ENCODE measurements around the gene LRRC14B.
"Not testable (repeated sequence)": the region's sequence is repeated elsewhere in the genome, so short reads cannot be mapped to it uniquely, and the experiment has no call there.

The LRRC14B gene

DNA sequence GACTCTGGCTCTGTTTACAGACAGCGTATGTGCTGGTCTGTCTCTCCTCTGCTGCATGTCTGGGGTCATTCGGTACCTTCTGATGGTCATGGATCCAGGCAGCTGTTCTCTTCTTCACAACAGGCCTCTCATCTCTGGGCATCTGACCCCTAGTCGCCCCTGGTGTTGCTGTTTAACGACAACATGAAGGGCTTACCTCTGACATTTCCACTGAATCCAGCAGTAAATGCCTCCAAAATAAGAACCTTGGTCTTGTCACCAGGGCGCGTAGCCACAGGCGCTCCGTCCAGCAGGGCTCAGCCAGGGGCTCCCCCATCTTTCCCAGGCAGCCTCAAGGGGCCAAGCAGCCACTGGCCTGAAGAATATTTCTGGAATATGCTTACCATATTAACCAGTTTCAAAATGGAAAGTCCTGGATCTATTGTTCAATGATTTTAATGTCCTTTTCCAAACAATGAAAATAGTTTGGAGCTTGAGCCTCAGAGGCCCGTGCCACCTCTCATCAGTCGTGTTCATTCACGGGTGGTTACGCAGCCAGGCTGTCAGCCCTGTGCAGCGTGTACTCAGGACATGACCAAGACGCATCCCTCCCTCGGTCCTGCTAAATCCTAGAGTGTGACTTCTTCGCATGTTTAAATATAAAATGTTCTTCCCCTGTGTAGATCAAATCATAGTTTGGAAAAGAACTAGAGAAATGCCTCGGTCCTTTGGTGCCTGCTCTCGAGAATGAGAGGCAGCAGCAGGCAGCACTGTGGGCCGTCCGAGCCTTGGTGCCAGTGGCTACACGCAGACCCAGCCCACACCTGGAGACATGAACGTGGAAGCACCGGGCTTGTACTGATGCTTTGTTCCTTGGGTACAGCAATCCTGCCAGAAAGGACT lies 30.1 kb upstream of the LRRC14B start:
- no peak for DNase-seq

DNA sequence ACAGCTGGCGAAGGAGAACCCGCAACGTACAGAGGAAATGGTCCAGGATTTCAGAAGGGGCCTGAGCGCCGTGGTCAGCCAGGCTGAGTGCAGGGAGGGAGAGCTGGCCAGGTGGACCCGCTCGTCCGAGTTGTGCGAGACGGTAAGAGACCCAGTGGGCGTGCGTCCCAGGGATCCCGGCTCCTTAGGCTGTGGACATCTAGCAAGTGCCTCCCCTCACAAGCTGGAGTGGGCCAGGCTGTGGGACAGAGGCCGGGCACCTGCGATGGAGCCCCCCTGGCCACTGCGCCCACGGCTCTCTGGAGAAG lies 29.5 kb upstream of the LRRC14B start:
- no peak for DNase-seq

DNA sequence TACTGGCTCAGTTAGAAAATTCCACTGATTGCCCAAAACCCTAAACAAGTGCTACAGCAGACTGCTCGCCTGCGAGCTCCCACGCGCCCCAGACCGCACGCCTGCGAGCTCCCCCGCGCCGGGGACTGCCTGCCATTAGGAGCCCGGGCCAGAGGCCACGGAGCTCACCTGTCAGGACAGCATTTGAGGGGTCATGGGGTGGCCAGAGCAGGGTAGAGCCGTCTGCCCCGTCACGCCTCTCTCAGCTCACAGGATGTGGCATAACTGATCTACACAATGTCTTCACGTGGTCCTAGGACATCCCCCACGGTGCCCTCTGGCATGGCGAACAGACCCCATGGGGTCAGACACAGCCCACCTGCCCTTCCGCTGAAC lies 29.1 kb upstream of the LRRC14B start:
- DNase-seq: no peak

DNA sequence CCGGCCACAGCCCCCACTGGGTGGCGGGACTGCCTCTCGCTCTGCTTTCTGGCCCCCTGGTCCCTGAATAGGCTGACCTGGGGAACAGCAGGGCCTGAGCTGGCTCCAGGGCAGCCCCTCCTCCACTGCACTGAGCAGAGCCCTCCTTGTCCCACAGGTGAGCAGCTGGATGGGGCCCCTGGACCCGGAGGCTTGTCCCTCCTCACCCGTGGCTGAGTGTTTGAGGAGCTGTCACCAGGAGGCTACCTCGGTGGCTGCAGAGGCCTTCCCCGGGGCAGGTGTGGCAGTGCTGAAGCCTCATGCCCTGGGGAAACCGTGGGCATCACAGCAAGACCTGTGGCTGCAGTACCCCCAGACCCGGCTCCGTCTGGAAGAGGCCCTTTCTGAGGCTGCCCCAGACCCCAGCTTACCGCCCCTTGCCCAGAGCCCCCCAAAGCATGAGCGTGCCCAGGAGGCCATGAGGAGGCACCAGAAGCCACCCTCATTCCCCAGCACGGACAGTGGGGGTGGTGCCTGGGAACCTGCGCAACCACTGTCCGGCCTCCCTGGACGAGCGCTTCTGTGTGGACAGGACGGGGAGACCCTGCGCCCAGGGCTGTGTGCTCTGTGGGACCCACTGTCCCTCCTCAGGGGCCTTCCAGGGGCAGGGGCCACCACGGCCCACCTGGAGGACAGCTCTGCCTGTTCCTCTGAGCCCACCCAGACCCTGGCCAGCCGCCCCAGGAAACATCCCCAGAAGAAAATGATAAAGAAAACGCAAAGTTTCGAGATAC lies 28.5 kb upstream of the LRRC14B start:
- DNase-seq: no peak

DNA sequence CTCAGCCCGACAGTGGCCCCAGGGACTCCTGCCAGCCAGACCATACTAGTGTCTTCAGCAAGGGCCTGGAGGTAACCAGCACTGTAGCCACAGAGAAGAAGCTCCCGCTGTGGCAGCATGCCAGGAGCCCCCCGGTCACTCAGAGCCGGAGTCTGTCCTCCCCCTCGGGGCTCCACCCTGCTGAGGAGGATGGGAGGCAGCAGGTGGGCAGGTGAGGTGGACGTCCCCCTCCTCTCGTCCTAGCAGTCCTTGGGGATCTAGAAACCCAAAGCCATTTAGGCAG lies 28.0 kb upstream of the LRRC14B start:
- no peak for DNase-seq

DNA sequence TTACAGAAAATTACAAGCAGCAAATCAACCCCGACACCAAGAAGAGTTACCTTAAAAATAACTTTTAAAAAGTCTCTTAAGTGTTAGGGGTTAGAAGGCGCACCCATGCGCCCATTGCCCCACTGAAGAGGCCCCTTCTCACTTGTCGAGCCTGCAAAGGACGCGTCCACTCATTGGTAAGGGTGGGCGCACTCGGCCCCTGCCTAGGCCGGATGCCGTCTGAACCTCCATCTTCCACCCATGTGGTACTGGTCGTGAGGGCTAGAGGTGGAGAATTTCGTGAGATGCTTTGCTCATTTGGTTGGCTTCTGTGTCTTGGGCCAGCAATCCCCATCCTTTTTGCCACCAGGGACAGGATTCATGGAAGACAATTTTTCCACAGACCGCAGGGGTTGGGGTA lies 27.5 kb upstream of the LRRC14B start:
- DNase-seq: no peak

DNA sequence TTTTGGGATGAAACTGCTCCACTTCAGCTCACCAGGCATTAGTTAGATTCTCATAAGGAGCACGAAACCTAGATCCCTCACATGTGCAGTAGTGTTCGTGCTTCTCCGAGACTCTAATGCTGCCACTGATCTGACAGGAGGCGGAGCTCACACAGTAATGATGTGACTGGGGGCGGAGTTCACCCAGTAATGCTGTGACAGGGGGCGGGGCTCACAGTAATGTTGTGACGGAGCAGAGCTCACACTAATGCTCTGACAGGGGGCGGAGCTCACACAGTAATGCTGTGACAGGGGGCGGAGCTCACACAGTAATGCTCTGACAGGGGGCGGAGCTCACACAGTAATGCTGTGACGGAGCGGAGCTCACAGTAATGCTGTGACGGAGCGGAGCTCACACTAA lies 27.1 kb upstream of the LRRC14B start:
- DNase-seq: no peak

DNA sequence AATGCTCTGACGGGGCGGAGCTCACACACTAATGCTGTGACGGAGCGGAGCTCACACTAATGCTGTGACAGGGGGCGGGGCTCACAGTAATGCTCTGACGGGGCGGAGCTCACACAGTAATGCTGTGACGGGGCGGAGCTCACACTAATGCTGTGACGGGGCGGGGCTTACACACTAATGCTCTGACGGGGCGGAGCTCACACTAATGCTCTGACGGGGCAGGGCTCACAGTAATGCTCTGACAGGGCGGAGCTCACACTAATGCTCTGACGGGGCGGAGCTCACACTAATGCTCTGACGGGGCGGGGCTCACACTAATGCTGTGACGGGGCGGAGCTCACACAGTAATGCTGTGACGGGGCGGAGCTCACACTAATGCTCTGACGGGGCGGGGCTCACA lies 26.5 kb upstream of the LRRC14B start:
- DNase-seq: not testable (repeated sequence)

DNA sequence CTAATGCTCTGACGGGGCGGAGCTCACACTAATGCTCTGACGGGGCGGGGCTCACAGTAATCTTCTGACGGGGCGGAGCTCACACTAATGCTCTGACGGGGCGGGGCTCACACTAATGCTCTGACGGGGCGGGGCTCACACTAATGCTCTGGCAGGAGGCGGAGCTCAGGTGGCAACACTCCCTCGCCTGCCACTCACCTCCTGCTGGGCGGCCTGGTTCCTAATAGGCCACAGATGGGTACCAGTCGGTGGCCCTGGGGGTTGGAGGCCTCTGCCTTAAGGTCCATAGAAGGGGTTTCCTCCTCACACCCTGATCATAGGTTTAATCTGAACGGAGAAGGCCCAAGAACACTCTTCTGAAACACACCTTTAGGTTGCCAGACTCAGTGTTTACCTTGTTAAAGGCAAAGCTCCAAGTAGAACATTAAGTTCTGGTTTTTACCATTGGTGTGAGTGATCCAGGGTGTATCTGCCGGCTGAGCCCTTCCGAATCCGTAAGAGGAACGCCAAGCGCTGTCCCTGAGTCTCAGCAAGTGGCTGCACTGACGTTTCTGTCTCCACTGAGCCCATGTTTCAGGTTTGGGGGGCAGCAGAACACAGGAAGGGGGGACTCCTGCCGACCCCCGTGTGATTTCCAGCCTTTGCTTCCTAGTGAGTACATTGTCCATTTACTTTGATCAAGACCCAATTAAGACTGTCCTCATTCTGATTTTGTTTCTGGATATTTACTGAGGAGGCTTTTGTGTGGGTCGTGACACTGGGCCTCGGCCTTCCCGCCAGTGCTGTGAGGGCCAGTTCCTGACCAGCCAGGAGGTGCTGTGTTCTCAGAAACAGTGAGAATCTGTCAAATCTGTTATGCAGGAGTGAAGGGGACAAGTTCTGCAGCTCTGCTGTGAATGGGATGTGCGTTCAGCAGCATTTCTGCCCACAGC lies 24.6 kb upstream of the LRRC14B start:
- DNase-seq: no peak

DNA sequence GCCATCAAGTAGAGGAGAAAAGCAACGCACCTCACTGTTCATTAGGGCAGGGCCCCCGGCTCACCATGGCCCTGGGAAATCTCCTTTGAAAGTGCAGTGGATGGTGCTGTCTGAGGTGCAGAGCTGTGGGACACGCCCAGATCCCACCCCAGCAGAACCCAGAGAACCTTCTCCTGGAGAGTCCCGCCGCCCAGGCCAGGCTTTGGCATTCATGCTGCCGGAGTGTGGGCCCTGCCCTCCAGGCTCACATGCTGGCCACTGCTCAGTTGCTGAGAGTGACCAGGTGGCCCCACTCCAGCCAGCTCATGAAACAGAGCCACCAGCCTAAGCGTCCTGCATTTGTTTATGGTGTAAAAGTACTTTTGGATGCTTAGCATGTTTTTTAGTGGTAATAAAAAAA lies 23.8 kb upstream of the LRRC14B start:
- no peak for DNase-seq

DNA sequence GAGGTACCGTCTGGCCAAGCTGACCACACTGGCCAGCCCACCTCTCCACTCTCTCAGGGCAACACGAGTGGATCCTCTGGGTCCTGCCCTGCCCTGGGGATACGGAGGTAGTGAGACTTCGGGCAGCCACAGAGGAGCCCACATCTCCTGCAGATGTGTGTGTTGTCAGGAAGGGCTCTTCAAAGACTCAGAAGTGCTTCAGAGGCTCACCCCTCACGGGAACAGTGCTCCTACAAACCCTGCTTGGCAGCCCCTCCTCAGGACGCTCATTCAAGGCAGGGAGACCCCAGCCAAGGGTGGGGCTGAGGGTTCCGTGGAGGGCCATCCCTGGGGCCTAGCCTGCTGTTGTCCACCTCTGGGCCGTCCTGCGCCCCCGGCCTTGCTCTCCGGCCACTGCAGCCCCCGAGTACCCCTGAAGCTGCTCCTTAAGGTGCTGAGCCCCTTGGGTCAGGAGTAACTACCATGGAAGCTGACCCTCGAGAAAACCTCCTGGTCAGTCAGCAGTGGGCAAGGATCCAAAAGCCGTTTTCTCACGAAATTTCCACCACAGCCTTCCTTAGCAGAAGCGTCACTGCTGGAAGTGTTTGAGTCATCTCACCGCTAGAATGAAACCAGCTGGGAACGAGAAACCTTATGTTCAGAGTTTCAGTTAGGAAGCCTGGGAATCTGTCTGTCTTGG lies 23.2 kb upstream of the LRRC14B start:
- no peak for DNase-seq

DNA sequence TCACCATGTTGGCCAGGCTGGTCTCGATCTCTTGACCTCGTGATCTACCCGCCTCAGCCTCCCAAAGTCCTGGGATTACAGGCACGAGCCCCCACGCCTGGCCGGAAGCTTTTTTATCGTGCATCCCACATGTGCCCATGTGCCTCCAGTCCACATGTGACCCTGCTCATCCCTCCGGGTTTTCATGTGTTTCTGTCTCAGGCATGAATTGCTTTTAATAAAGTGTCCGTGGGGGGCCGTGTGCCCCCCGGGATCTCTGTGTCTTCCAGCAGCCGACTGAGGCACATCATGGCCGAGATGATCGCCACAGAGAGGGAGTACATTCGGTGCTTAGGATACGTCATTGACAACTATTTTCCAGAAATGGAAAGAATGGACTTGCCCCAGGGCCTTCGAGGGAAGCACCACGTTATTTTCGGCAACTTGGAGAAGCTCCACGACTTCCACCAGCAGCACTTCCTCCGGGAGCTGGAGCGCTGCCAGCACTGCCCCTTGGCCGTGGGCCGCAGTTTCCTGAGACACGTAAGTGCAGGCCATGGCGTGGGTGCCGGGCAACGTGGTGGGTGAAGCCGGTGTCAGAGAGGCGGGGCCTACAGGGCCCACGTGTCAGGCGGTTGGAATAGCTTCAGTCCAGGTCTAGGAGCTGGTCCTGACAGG lies 22.1 kb upstream of the LRRC14B start:
- no peak for DNase-seq

DNA sequence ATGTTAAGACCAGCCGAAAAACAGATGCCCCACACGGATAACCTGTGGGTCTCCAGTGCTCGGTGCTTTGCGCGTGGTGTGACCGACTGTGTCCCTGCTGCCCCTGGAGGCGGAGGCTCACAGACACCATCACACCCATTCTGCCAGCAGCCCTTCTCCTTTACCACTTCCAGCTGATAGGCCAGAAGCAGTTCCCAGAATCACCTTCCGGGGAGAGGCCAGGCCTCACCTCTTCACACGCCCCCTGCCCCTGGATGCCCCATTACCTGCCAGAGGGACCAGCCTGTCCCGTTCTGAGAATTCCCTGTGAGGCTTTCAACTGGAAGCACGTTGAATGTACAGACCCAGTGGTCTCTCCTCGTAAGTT lies 21.6 kb upstream of the LRRC14B start:
- no peak for DNase-seq

DNA sequence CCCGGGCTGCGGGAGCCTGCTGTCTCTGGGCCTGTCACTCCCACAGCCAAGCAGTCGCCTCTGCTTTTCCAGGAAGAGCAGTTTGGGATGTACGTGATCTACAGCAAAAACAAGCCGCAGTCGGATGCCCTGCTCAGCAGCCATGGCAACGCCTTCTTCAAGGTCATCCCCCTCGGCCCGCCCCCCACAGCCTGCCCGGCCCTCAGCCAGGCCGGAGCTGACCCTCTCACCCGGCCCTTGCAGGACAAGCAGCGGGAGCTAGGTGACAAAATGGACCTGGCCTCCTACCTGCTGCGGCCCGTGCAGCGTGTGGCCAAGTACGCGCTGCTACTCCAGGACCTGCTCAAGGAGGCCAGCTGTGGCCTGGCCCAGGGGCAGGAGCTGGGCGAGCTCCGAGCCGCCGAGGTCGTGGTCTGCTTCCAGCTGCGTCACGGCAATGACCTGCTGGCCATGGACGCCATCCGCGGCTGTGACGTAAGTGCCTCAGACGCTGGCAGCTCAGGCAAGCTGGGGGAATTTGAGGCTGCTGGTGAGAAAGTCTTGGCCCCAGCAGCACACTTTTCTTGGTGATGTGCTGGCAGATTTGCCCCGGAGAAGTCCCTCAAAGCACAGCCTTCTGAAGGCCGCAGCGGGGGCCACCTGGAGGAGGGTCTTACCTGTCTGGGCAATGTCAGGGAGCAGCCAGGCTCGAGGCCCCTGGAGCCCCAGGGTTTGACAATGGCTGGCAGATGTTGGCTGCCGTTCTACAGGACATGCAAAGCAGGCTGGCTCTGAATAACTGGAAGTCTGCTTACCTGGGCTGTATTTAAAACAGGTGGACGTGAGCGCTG lies 20.1 kb upstream of the LRRC14B start:
- DNase-seq: no peak

DNA sequence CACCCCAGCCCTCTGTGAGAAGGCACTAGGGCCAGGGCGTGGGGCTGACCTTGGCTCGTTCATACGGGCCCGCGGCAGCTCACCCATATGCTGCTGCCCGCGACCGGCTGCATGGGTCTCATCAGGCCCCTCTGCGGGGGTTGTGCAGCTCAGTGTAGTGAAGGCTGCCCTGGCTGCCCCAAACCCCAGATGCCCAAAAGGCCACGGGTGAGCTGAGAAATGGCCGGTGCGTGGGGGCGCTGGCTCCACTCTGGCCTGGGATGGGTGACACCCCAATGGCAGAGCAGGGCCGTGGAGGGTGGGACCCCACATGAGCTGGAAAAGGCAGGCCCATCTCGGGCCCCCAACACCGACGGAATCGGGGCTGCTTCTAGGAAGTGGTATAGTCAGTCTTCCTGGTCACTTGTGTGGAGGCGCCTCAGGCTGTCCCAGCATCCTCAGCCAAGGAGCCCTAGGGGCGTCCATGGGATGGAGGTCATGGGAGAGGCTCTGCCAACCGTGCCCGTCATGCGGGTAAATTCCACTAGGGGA lies 19.4 kb upstream of the LRRC14B start:
- no peak for DNase-seq

DNA sequence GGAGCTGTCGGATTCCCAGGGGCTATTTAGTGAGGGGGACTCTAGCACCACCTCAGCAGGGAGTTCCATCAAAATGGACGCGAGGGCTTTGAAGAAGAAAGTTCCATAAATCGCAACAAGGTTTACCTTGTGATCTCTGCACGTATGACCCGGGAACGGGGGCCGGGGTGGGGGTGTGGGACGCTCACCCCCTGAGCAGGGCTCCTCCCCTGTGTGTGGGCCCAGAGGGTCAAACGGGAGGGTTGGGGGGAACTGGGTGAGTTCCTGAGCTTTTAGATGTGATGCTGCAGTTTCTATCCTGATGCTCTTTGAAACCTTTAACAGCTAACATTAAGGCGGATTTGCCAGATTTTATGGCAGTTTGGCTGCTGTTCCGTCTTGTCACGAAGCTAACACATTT lies 18.9 kb upstream of the LRRC14B start:
- DNase-seq: no peak

DNA sequence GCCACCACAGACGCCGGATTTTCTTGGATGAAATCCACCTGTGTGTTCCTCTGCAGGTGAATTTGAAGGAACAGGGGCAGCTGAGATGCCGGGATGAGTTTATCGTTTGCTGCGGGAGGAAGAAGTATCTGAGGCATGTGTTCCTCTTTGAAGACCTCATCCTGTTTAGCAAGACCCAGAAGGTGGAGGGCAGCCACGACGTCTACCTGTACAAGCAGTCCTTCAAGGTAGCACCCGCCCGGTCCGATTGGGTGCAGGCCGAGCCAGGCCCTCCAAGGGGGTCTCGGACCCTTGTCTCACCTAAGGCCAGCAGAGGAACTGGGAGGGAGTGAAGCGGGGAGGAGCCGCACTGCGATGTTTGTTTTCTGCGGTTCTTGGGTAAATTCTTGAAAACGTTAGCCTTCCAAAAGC lies 18.4 kb upstream of the LRRC14B start:
- DNase-seq: no peak

DNA sequence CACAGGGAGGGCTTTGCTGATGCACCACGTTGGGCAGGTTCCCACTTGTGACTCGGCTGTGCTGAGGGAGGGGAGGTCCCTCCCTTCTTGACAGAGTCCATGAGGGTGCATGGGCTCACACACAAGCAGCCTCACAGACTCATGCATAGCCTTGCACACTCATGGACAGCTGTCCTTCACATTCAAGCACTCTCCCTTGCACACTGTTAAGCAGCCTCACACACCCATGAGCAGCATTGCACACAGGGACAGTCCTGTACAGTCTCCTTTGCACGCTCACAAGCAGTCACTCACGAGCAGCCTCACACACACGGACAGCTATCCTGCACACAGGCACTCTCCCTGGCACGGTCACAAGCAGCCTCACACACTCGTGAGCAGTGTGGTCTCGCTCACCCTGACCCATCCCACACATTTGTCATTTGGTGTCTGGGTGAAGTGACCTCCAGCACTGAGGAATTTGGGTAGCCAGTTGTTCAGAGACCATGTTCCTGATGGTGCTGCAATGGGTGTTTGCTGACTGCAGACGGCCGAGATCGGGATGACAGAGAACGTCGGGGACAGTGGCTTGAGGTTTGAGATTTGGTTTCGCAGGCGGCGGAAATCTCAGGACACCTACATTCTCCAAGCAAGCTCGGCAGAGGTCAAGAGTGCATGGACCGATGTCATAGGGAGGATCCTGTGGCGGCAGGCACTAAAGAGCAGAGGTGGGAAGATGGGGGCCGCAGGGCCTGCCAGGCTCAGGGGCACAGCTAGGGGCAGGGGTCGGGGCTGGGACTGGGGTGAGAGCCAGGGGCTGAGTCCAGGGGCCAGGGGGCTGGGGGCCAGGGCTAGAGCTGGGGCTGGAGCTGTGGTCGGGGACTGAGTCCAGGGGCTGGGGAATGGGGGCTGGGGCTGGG lies 17.7 kb upstream of the LRRC14B start:
- no peak for DNase-seq

DNA sequence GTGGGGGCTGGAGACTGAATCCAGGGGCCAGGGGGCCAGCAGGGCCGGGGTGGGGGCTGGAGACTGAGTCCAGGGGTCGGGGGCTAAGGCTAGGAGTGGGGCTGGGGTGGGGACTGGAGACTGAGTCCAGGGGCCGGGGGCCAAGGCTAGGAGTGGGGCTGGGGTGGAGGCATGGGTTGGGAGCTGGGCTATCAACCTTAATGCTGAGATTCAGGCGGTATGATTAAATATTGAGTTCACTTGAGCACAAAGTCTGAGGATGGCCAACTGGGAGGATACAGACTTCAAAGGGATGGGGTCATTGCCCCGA lies 17.0 kb upstream of the LRRC14B start:
- DNase-seq: no peak

DNA sequence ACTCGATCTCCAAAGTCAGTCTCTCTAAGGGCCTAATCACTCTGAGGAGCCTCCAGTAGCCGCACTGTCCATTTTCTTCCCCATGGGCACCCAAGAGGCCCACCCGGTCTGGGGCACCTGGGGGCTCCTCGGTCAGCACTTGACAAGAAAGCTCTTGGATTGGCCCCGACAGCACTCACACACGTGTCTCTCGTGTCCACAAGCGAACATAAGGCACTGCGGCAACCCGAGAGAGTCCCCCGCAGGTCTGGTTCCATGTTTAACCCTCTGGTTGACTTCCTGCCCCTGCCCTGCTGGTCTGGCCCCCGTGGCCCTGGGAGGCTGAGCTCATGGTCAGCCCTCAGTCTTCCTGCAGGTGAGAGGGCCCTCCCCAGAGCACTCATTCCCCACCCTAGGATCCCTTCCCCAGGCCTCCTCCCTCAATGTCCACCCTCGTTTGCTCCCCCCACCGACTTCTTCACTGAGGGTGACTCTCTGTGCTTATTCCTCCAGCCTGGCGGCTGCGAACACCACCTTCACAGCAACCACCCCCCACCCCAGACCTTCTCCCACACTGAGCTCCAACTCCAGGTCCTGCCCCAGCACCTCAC lies 16.3 kb upstream of the LRRC14B start:
- no peak for DNase-seq
